Non-pigmented ciliary epithelial cell (primary cell): ENCODE measurements around the gene NPM3.

Experiments used
- DNase-seq: peaks from one replicate; pipeline ENCODE4 v3.0.0-alpha.2; 2010; ENCODE audit warnings: low read depth

Gene NPM3

GRCh38 chr10:101782811-101783735, at the start of gene NPM3:
Gene NPM3, minus strand, starts transcription at chr10:101783446. Its CDS starts 56 bp downstream, at chr10:101783390.
- no peak for DNase-seq

- DNase-seq = no peak
Measured at GRCh38 chr10:101832325-101832771, 49.1 kb upstream of the NPM3 start.

- no peak for DNase-seq
Measured at GRCh38 chr10:101831169-101831811, 48.0 kb upstream of the NPM3 start.

GRCh38 chr10:101830322-101831168, 47.3 kb upstream of the NPM3 start:
- peak; percentile 60 for DNase-seq

- DNase-seq = no peak
Measured at GRCh38 chr10:101829561-101830315, 46.5 kb upstream of the NPM3 start.

GRCh38 chr10:101828766-101829551, 45.7 kb upstream of the NPM3 start:
- DNase-seq = no peak

- DNase-seq = no peak
Measured at GRCh38 chr10:101827919-101828600, 44.8 kb upstream of the NPM3 start.

GRCh38 chr10:101826852-101827434, 43.7 kb upstream of the NPM3 start:
- no peak for DNase-seq

- no peak for DNase-seq
Measured at GRCh38 chr10:101824736-101825135, 41.5 kb upstream of the NPM3 start.

GRCh38 chr10:101818872-101819633, 35.8 kb upstream of the NPM3 start:
- no peak for DNase-seq

GRCh38 chr10:101818119-101818871, 35.0 kb upstream of the NPM3 start, which contains the start of gene OGA:
Gene OGA, minus strand, starts transcription at chr10:101818444. Its CDS starts 422 bp downstream, at chr10:101818022.
- peak; percentile 100 for DNase-seq

GRCh38 chr10:101817337-101818118, 34.3 kb upstream of the NPM3 start:
- peak; percentile 83 for DNase-seq

- no peak for DNase-seq
Measured at GRCh38 chr10:101816913-101817336, 33.7 kb upstream of the NPM3 start.

GRCh38 chr10:101816376-101816775, 33.1 kb upstream of the NPM3 start:
- no peak for DNase-seq

- no peak for DNase-seq
Measured at GRCh38 chr10:101814466-101815071, 31.3 kb upstream of the NPM3 start.

- DNase-seq = no peak
Measured at GRCh38 chr10:101812606-101813005, 29.4 kb upstream of the NPM3 start.

GRCh38 chr10:101807158-101807557, 23.9 kb upstream of the NPM3 start:
- DNase-seq = no peak
